Progenitor cell of endocrine pancreas (in vitro differentiated cells): ENCODE data around the gene ITGB1. TPM values are rescaled to one million over a fixed set of nuclear protein-coding genes. Genes with fewer than 3 reads are reported as not detected.
"Not testable (repeated sequence)": the region's sequence is repeated elsewhere in the genome, so short reads cannot be mapped to it uniquely, and the experiment has no call there.

ENCODE experiments used
- DNase-seq: peaks from one replicate; pipeline ENCODE4 v3.0.0; 2021; ENCODE audit warnings: low spot score; ENCODE audit not compliant: unreplicated experiment
- H3K27ac Mint-ChIP-seq: 2 replicates; pipeline ENCODE4 v1.8.0; 2021; ENCODE audit warnings: mild to moderate bottlenecking, moderate library complexity, mixed read lengths
- H3K27me3 Mint-ChIP-seq: 2 replicates; pipeline ENCODE4 v1.8.0; 2021; ENCODE audit warnings: mixed read lengths
- H3K36me3 Mint-ChIP-seq: 2 replicates; pipeline ENCODE4 v1.8.0; 2022; ENCODE audit warnings: mixed read lengths; ENCODE audit not compliant: insufficient read depth
- H3K4me1 Mint-ChIP-seq: 2 replicates; pipeline ENCODE4 v1.8.0; 2021; ENCODE audit warnings: low read depth, mixed read lengths
- H3K4me3 Mint-ChIP-seq: 2 replicates; pipeline ENCODE4 v1.8.0; 2021; ENCODE audit warnings: low read depth, mild to moderate bottlenecking, moderate library complexity, mixed read lengths
- H3K9me3 Mint-ChIP-seq: 2 replicates; pipeline ENCODE4 v1.8.0; 2021; ENCODE audit warnings: low read depth, mixed read lengths
- CTCF ChIP-seq: fragments of 200-600 bp; sonication (generic); IDR thresholded peaks from one replicate; pipeline ENCODE4 v1.5.0; 2021; ENCODE audit warnings: antibody characterized with exemption, mild to moderate bottlenecking; ENCODE audit not compliant: unreplicated experiment
- total RNA-seq: library from RNA; stranded (reverse); gene quantifications from 2 replicates; pipeline ENCODE4 v1.2.1, GENCODE V29; 2021

Gene ITGB1
- total RNA-seq, 1 donor from 2014 or later = 382 TPM

GRCh38 chr10:32923849-32924248 is 34.2 kb downstream of the ITGB1 start:
- TF ChIP-seq CTCF = no peak
- H3K27ac Mint-ChIP-seq = peak overlapping the region; percentile 43
- no peak for DNase-seq
- no peaks in the 10 kb centered on the region for H3K27me3 Mint-ChIP-seq
- H3K4me1 Mint-ChIP-seq = no peaks in the 10 kb centered on the region
- H3K9me3 Mint-ChIP-seq = peaks cover 4% of the 10 kb centered on the region
- no peak overlapping the region for H3K4me3 Mint-ChIP-seq
- H3K36me3 Mint-ChIP-seq = peaks cover 47% of the 10 kb centered on the region

GRCh38 chr10:32923134-32923533 is 34.9 kb downstream of the ITGB1 start:
- no peak for TF ChIP-seq CTCF
- H3K27ac Mint-ChIP-seq = no peak overlapping the region
- H3K36me3 Mint-ChIP-seq = peaks cover 50% of the 10 kb centered on the region
- no peaks in the 10 kb centered on the region for H3K27me3 Mint-ChIP-seq
- no peaks in the 10 kb centered on the region for H3K4me1 Mint-ChIP-seq
- peaks cover 6% of the 10 kb centered on the region for H3K9me3 Mint-ChIP-seq
- no peak for DNase-seq
- H3K4me3 Mint-ChIP-seq = no peak overlapping the region

GRCh38 chr10:32922170-32922569 is 35.9 kb downstream of the ITGB1 start:
- peaks cover 53% of the 10 kb centered on the region for H3K36me3 Mint-ChIP-seq

GRCh38 chr10:32917817-32918216 is 40.2 kb downstream of the ITGB1 start:
- H3K36me3 Mint-ChIP-seq = peaks cover 63% of the 10 kb centered on the region
- not testable (repeated sequence) for H3K27ac Mint-ChIP-seq, H3K4me3 Mint-ChIP-seq, H3K9me3 Mint-ChIP-seq, H3K27me3 Mint-ChIP-seq, H3K4me1 Mint-ChIP-seq, DNase-seq

More at GRCh38 chr10:32922170-32922569, 35.9 kb downstream of the ITGB1 start:
- no peak for TF ChIP-seq CTCF
- Mint-ChIP-seq H3K27ac (no peak overlapping the region), H3K4me3 (no peak overlapping the region), H3K27me3 (no peaks in the 10 kb centered on the region), H3K9me3 (peaks cover 6% of the 10 kb centered on the region), H3K4me1 (no peaks in the 10 kb centered on the region)
- DNase-seq = no peak

GRCh38 chr10:32911285-32912016 is 46.6 kb downstream of the ITGB1 start:
- Mint-ChIP-seq H3K27me3 (no peaks in the 10 kb centered on the region), H3K4me1 (no peaks in the 10 kb centered on the region), H3K9me3 (peaks cover 6% of the 10 kb centered on the region)

GRCh38 chr10:32909970-32910369 is 48.1 kb downstream of the ITGB1 start:
- not testable (repeated sequence) for H3K4me3 Mint-ChIP-seq, H3K27me3 Mint-ChIP-seq, H3K4me1 Mint-ChIP-seq, DNase-seq, H3K9me3 Mint-ChIP-seq
- peaks cover 46% of the 10 kb centered on the region for H3K36me3 Mint-ChIP-seq
- peak overlapping the region; percentile 74 for H3K27ac Mint-ChIP-seq

More at GRCh38 chr10:32911285-32912016, 46.6 kb downstream of the ITGB1 start:
- Mint-ChIP-seq H3K4me3 (no peak overlapping the region), H3K36me3 (peaks cover 57% of the 10 kb centered on the region), H3K27ac (no peak overlapping the region)
- no peak for TF ChIP-seq CTCF
- DNase-seq = no peak
